Measurements from ENCODE around the gene SAYSD1. TPM values are rescaled to one million over a fixed set of nuclear protein-coding genes. Genes with fewer than 3 reads are reported as not detected.
"Not testable (repeated sequence)": the region's sequence is repeated elsewhere in the genome, so short reads cannot be mapped to it uniquely, and the experiment has no call there.

The SAYSD1 gene, protein sequence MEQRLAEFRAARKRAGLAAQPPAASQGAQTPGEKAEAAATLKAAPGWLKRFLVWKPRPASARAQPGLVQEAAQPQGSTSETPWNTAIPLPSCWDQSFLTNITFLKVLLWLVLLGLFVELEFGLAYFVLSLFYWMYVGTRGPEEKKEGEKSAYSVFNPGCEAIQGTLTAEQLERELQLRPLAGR
- polyA plus RNA-seq (2014; cell fraction: cytosol; rRNA removed): 10.0 and 13.0 TPM in 2 replicates
- 4.7 and 8.1 TPM in 2 replicates for polyA plus RNA-seq (2014; cell fraction: nucleus; rRNA removed)

DNA sequence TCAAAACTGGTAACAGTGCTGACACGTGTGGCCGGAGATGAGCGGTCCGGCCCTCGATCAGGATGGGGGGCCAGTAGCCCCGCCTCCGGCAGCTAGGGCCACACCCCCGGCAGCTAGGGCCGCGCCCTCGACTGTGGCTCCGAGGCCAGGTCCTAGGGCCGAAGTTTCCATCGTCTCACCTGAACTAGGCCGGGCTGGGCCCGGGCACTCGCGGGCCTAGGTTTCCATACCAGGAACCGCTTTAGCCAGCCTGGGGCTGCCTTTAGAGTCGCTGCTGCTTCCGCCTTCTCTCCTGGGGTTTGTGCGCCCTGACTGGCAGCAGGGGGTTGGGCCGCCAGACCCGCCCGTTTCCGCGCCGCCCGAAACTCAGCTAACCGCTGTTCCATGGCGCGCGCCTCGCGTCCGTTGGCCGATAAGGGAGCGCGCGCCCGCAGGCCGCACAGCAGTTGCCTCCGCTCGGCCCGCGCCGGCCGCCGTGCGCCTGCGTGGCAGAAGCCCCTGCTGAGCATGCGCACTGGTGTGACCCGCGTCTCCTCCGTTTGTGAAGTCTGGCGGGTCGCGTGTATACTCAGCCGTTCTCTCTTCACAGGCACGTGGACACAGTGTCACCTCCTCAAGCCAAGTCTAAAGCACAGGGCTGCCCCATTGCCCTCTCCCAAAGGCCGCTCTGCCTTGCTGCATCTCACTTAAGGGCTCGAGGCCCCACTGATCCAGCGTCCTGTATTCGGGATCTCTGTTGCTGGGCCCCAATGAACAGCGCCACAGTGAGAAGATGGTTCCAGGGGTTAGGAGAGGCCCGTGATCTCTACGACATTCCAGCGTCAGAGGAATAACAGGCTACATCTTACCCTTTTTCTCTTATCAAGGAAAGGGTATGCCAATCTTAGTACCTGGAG, at the start of gene SAYSD1:
Gene SAYSD1, minus strand, starts transcription at position 483 of the 896 bp plus-strand sequence. Its CDS starts 97 bp downstream, at position 386.
- peak; percentile 94 for DNase-seq (ENCODE audit: low spot score)

GRCh38 chr6:39157511-39157910, 42.5 kb upstream of the SAYSD1 start:
- DNase-seq (ENCODE audit: low spot score): no peak

DNA sequence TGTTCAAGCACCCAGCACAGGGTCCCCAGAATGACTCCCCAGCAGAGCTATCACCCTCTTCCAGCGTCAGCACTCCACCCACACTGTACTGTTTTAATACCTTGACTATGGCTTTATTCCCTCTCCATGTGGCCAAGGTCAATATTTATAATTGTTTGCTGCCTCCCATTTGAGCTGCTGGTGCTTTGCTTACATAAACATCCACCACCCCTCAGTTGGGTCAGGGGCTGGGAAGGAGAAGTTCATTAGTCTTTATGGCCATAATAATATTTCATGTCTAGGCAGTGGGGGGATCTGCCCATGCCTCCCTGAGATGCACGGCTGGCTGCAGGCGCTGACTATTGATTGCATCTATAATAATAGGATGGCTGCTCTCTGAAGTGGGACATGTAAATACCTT, 41.8 kb upstream of the SAYSD1 start:
- DNase-seq (ENCODE audit: low spot score): no peak

DNA sequence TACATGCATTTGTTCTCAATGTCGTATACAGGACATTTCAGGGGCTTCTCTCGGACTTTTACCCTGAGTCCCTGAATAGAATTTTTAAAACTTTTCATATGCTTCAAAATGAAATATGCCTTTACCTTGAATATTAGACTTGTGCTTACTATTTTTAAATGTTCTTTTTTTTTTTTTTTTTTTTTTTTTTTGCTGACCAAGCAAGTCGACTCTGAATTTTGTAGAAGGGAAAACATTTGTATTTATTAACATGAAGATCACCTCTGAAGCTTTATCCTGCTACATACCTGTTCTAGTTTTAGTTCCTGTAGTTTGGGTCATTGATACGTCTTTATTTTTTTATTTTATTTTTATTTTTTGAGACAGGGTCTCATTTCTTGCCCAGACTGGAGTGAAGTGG, 39.7 kb upstream of the SAYSD1 start:
- DNase-seq (ENCODE audit: low spot score): no peak

GRCh38 chr6:39153766-39154397, 38.9 kb upstream of the SAYSD1 start:
- DNase-seq (ENCODE audit: low spot score): no peak

DNA sequence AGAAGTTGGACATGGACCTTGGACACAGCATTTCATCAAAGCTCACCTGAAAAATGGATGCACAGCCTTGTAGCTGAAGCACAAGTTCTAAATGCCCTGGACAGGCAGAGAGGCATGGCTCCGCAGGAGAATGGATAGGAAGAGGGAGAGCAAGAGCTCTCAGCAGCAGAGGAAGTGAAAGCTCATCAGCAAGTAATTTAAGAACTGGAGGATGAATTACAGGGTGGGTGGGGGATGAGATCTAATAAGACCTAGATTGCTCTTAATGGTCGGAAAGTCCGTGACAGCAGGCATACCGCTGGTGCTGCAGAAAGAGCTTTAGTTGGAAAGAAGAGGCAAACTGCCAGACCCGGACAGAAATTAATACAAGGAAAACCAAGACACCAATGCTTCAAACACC, 37.3 kb upstream of the SAYSD1 start:
- DNase-seq (ENCODE audit: low spot score): no peak

DNA sequence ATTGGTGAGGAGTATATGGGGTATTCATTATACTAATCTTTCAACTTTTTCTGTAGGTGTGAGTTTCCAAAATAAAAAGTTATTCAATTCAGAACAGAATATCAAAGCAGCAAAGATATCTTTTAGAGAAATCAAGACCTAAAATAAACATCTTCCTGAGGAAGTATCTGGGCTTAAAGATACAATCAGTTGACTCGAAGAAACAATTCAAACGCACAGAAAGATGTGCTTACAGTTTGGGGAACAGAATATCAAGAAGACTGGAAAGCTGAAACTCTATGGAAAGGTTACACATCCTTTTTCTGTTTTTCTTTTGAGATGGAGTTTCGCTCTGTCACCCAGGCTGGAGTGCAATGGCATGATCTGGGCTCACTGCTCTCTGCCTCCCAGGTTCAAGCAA, 36.2 kb upstream of the SAYSD1 start:
- no peak for DNase-seq (ENCODE audit: low spot score)

DNA sequence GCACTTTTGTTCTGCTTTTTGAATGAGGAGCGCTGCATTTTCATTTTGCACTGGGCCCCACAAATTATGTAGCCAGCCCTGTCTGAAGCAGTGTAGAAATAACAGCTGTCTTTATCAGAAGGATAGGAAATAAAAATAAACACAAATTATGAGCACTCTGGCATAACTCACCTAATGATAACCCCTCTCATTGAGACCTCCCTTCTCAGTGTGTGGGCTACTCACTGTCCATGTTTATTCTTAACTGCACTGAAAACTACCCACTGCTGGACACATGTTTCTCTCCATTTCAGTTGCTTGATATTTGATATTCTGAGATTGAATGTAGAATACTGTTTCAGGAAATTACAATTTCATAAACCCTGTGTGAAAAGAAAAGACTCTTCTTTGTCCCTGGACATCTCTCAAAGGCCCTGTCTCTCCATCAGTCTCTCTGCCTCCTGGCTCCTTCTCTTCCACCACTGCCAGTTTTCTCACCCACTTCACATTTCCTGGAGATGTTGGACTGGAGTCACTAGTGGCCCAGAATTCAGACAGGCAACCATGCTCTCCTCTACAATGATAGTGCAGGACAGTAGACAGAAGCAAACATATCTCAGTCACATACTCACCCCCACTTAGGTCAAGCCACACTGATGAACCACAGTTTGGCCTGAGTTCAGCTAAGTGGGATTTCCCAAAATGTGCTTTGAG, 29.6 kb upstream of the SAYSD1 start:
- no peak for DNase-seq (ENCODE audit: low spot score)

GRCh38 chr6:39143238-39143930, 28.4 kb upstream of the SAYSD1 start:
- no peak for DNase-seq (ENCODE audit: low spot score)

GRCh38 chr6:39140556-39141167, 25.7 kb upstream of the SAYSD1 start:
- no peak for DNase-seq (ENCODE audit: low spot score)

GRCh38 chr6:39137245-39137644, 22.3 kb upstream of the SAYSD1 start:
- no peak for DNase-seq (ENCODE audit: low spot score)

GRCh38 chr6:39136207-39136606, 21.2 kb upstream of the SAYSD1 start:
- DNase-seq (ENCODE audit: low spot score): not testable (repeated sequence)

GRCh38 chr6:39134761-39135160, 19.8 kb upstream of the SAYSD1 start:
- not testable (repeated sequence) for DNase-seq (ENCODE audit: low spot score)

DNA sequence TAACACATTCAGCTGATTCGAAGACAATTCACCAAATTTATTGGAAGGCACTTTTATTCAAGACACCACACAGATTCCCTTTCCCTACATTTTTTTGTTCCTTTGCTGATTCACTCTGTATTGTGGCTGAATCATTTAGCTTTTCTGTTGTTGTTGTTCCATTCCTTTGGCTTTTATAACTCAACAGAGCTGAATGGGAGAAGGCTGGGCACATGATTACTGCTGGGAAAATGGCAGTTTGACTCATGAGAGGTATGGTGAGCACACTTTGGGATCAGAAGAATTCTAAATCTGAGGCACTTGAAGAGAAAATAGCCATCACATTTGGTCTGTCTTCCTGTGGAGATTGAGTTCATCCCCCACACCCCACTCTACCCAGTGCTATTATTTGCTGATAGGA, 15.7 kb upstream of the SAYSD1 start:
- no peak for DNase-seq (ENCODE audit: low spot score)

DNA sequence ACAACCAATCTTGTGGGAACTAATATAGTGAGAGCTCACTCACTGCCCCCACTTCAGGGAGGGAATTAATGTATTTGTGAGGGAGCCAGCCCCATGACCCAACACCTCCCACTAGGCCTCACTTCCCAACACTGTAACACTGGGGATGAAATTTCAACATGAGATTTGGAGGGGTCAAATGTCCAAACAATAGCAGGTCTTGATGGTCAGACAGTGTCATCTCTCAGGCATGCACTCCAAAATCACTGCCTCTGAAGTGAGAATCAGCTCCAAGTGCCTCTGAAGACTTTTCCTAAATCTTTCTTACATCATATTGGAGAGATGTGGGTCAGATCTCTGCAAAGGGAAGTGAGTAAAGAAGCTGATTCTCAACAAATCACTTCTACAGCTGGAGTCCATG, 13.8 kb upstream of the SAYSD1 start:
- no peak for DNase-seq (ENCODE audit: low spot score)

GRCh38 chr6:39128106-39128505, 13.1 kb upstream of the SAYSD1 start:
- DNase-seq (ENCODE audit: low spot score): no peak

GRCh38 chr6:39124114-39124513, 9.1 kb upstream of the SAYSD1 start:
- DNase-seq (ENCODE audit: low spot score): no peak

- no peak for DNase-seq (ENCODE audit: low spot score)
Observed at GRCh38 chr6:39118921-39119320, 3.9 kb upstream of the SAYSD1 start.

- no peak for DNase-seq (ENCODE audit: low spot score)
Observed at GRCh38 chr6:39114388-39114703, 640 bp downstream of the SAYSD1 start.

DNA sequence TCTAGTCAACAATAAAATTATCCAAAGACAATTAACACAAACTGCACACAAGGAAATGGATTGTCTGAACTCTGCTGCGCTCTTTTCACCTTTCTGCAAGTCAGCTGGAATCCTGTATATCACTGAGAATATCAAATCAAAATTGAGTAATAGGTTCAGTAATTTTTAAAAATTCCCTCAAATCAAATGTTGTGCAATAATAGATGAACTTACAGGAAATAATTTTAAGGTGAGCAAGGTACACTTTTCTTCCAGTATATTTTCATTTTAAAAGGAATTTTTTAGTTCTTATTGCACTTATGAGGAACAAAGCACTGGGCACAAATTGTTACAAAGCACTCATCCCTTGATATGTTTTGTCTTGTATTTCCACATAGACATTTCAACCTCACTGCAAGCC, 1.2 kb downstream of the SAYSD1 start:
- DNase-seq (ENCODE audit: low spot score): no peak

GRCh38 chr6:39111280-39111679, 3.7 kb downstream of the SAYSD1 start:
- no peak for DNase-seq (ENCODE audit: low spot score)

All from SK-N-DZ (cell line).